Hepatocyte (in vitro differentiated cells): Measurements from ENCODE around the gene OTOA. TPM values are rescaled to one million over a fixed set of nuclear protein-coding genes. Genes with fewer than 3 reads are reported as not detected.
"Not testable (repeated sequence)": the region's sequence is repeated elsewhere in the genome, so short reads cannot be mapped to it uniquely, and the experiment has no call there.

Experiments used
- DNase-seq: peaks from one replicate; pipeline ENCODE4 v3.0.0-alpha.2; 2016; ENCODE audit warnings: low spot score
- H2AFZ ChIP-seq: fragments of 200-600 bp; sonication (generic); 2 replicates; pipeline ENCODE4 v1.6.0; 2016; ENCODE audit warnings: antibody characterized with exemption, mild to moderate bottlenecking
- H3K27ac ChIP-seq: fragments of 200-600 bp; sonication (generic); 2 replicates; pipeline ENCODE4 v1.5.1; 2016; ENCODE audit warnings: mild to moderate bottlenecking
- H3K27me3 ChIP-seq: fragments of 200-600 bp; sonication (generic); 2 replicates; pipeline ENCODE4 v1.6.1; 2016
- H3K36me3 ChIP-seq: fragments of 200-600 bp; sonication (generic); replicated peaks from 2 replicates; pipeline ENCODE4 v1.5.1; 2016; ENCODE audit warnings: low read depth; ENCODE audit not compliant: insufficient read depth
- H3K4me1 ChIP-seq: fragments of 200-600 bp; sonication (generic); 2 replicates; pipeline ENCODE4 v1.5.1; 2016; ENCODE audit warnings: mild to moderate bottlenecking, moderate library complexity; ENCODE audit not compliant: insufficient read depth
- H3K4me2 ChIP-seq: fragments of 200-600 bp; sonication (generic); 2 replicates; pipeline ENCODE4 v1.6.0; 2016
- H3K4me3 ChIP-seq: fragments of 200-600 bp; sonication (generic); 2 replicates; pipeline ENCODE4 v1.5.1; 2016; ENCODE audit warnings: mild to moderate bottlenecking
- H3K79me2 ChIP-seq: fragments of 200-600 bp; sonication (generic); 2 replicates; pipeline ENCODE4 v1.6.0; 2017; ENCODE audit warnings: mild to moderate bottlenecking
- H3K9me2 ChIP-seq: fragments of 200-600 bp; sonication (generic); replicated peaks from 2 replicates; pipeline ENCODE4 v1.6.0; 2017; ENCODE audit warnings: mild to moderate bottlenecking; ENCODE audit not compliant: insufficient read depth
- H3K9me3 ChIP-seq: fragments of 200-600 bp; sonication (generic); 2 replicates; pipeline ENCODE4 v1.5.1; 2016; ENCODE audit warnings: low read depth, mild to moderate bottlenecking
- H4K20me1 ChIP-seq: fragments of 200-600 bp; sonication (generic); 2 replicates; pipeline ENCODE4 v1.6.0; 2016; ENCODE audit warnings: mild to moderate bottlenecking; ENCODE audit not compliant: insufficient read depth, poor library complexity, severe bottlenecking
- CTCF ChIP-seq: fragments of 200-600 bp; sonication (generic); IDR thresholded peaks from 2 replicates; pipeline ENCODE4 v1.5.1; 2016; ENCODE audit warnings: antibody characterized with exemption, mild to moderate bottlenecking; ENCODE audit not compliant: poor library complexity
- EZH2 ChIP-seq: fragments of 200-600 bp; sonication (generic); IDR thresholded peaks from 2 replicates; pipeline ENCODE4 v1.6.1; 2016; ENCODE audit warnings: antibody characterized with exemption, mild to moderate bottlenecking, borderline replicate concordance
- EZH2phosphoT487 ChIP-seq: fragments of 200-600 bp; sonication (generic); IDR thresholded peaks from one replicate; pipeline ENCODE4 v1.6.1; 2018; ENCODE audit warnings: antibody characterized with exemption, mild to moderate bottlenecking, low read depth, moderate library complexity; ENCODE audit not compliant: unreplicated experiment, severe bottlenecking
- WGBS: methylation state at CpG from one replicate; pipeline ENCODE4 v1.1.6; 2016; ENCODE audit warnings: low lambda C conversion rate; ENCODE audit errors: missing lambda C conversion rate; 5-methylcytosine and 5-hydroxymethylcytosine counted together
- polyA plus RNA-seq: library from polyadenylated mRNA; unstranded; fragments of >200 nt; fragmentation: Nextera tagmentation; extraction: Ambion mirVana; gene quantifications from 2 replicates; pipeline ENCODE4 v1.2.1, GENCODE V29; 2016
- total RNA-seq: library from RNA; depleted of rRNA; stranded (reverse); fragments of >200 nt; gene quantifications from 2 replicates; pipeline ENCODE4 v1.2.3, GENCODE V29; 2014

OTOA gene
- total and polyA plus RNA-seq, 2 experiments from 2014 or later, result 0.07 TPM; not detected in 1

- Histone ChIP-seq H3K4me3 (no peak overlapping the region), H3K4me1 (no peaks in the 10 kb centered on the region), H3K79me2 (no peaks in the 10 kb centered on the region), H3K4me2 (no peak overlapping the region), H3K9me2 (no peaks in the 10 kb centered on the region), H3K9me3 (no peaks in the 10 kb centered on the region), H3K36me3 (no peaks in the 10 kb centered on the region), H2AFZ (no peak overlapping the region), H3K27ac (no peak overlapping the region), H3K27me3 (peaks cover 10% of the 10 kb centered on the region), H4K20me1 (no peaks in the 10 kb centered on the region)
- no peak for TF ChIP-seq CTCF
- no peak for TF ChIP-seq EZH2phosphoT487
- TF ChIP-seq EZH2, result no peak
- 24% methylated on average over 3 of the region's 3 CpGs for WGBS
- no peak for DNase-seq
Measured at GRCh38 chr16:21666772-21667171, 3.0 kb downstream of the OTOA start.

- Histone ChIP-seq H3K4me2 (no peak overlapping the region), H3K9me3 (no peaks in the 10 kb centered on the region), H2AFZ (no peak overlapping the region), H3K79me2 (no peaks in the 10 kb centered on the region), H3K27me3 (peaks cover 10% of the 10 kb centered on the region), H4K20me1 (no peaks in the 10 kb centered on the region), H3K9me2 (no peaks in the 10 kb centered on the region), H3K4me3 (no peak overlapping the region), H3K27ac (no peak overlapping the region), H3K36me3 (no peaks in the 10 kb centered on the region), H3K4me1 (no peaks in the 10 kb centered on the region)
- 89% methylated on average over 3 of the region's 3 CpGs for WGBS
- no peak for TF ChIP-seq CTCF
- no peak for TF ChIP-seq EZH2phosphoT487
- TF ChIP-seq EZH2, result no peak
- DNase-seq, result no peak
Measured at GRCh38 chr16:21667575-21667974, 3.8 kb downstream of the OTOA start.

GRCh38 chr16:21673469-21673868 is 9.7 kb downstream of the OTOA start:
- Histone ChIP-seq H3K79me2 (no peaks in the 10 kb centered on the region), H3K4me2 (no peak overlapping the region), H4K20me1 (no peaks in the 10 kb centered on the region), H3K27ac (no peak overlapping the region), H3K4me1 (no peaks in the 10 kb centered on the region), H3K27me3 (no peaks in the 10 kb centered on the region), H3K4me3 (no peak overlapping the region), H3K9me3 (no peaks in the 10 kb centered on the region), H3K36me3 (no peaks in the 10 kb centered on the region), H2AFZ (no peak overlapping the region), H3K9me2 (no peaks in the 10 kb centered on the region)
- TF ChIP-seq EZH2, result no peak
- TF ChIP-seq CTCF, result no peak
- no peak for TF ChIP-seq EZH2phosphoT487
- WGBS, result 80% methylated on average over 3 of the region's 3 CpGs
- DNase-seq, result no peak

- H3K79me2 ChIP-seq, H3K9me2 ChIP-seq, H3K4me1 ChIP-seq, H3K4me3 ChIP-seq, H3K27me3 ChIP-seq, H3K36me3 ChIP-seq, H3K9me3 ChIP-seq, DNase-seq, H3K27ac ChIP-seq, H3K4me2 ChIP-seq, H4K20me1 ChIP-seq, H2AFZ ChIP-seq: not testable (repeated sequence)
- 91% methylated on average over 4 of the region's 4 CpGs for WGBS
Measured at GRCh38 chr16:21674456-21674855, 10.7 kb downstream of the OTOA start.

- H2AFZ ChIP-seq, DNase-seq, H3K9me3 ChIP-seq, H3K27ac ChIP-seq, H4K20me1 ChIP-seq, H3K27me3 ChIP-seq, H3K4me1 ChIP-seq, H3K79me2 ChIP-seq, H3K36me3 ChIP-seq, H3K9me2 ChIP-seq, H3K4me3 ChIP-seq, H3K4me2 ChIP-seq: not testable (repeated sequence)
- 89% methylated on average over 5 of the region's 5 CpGs for WGBS
Measured at GRCh38 chr16:21680714-21681113, 16.9 kb downstream of the OTOA start.
